GM18520 (cell line): ENCODE measurements around the gene M1AP.

Experiments used
- ATAC-seq: cut with Tn5 transposase; IDR thresholded peaks from one replicate; pipeline ENCODE4 v1.9.1; 2021; ENCODE audit not compliant: unreplicated experiment

M1AP gene

GRCh38 chr2:74599676-74600075 lies 48.5 kb downstream of the M1AP start:
- no peak for ATAC-seq

- ATAC-seq, result no peak
Observed at GRCh38 chr2:74597410-74597809, 50.7 kb downstream of the M1AP start.

GRCh38 chr2:74596584-74596983 lies 51.5 kb downstream of the M1AP start:
- no peak for ATAC-seq

- no peak for ATAC-seq
Observed at GRCh38 chr2:74593826-74594772, 54.0 kb downstream of the M1AP start.

GRCh38 chr2:74588664-74589063 lies 59.5 kb downstream of the M1AP start:
- ATAC-seq, result no peak

- peak; percentile 39 for ATAC-seq
Observed at GRCh38 chr2:74587664-74588277, 60.4 kb downstream of the M1AP start.

- ATAC-seq, result no peak
Observed at GRCh38 chr2:74585406-74586185, 62.5 kb downstream of the M1AP start.

- peak; percentile 58 for ATAC-seq
Observed at GRCh38 chr2:74584088-74584645, 64.0 kb downstream of the M1AP start.

GRCh38 chr2:74583504-74583903 lies 64.6 kb downstream of the M1AP start:
- ATAC-seq, result no peak

GRCh38 chr2:74582184-74582583 lies 65.9 kb downstream of the M1AP start:
- ATAC-seq, result no peak

GRCh38 chr2:74581463-74581862 lies 66.7 kb downstream of the M1AP start:
- ATAC-seq, result no peak

- peak; percentile 37 for ATAC-seq
Observed at GRCh38 chr2:74578408-74578807, 69.7 kb downstream of the M1AP start.

GRCh38 chr2:74577448-74577847 lies 70.7 kb downstream of the M1AP start:
- ATAC-seq, result peak; percentile 48

- no peak for ATAC-seq
Observed at GRCh38 chr2:74576863-74577229, 71.3 kb downstream of the M1AP start.

- no peak for ATAC-seq
Observed at GRCh38 chr2:74576211-74576862, 71.8 kb downstream of the M1AP start.

- no peak for ATAC-seq
Observed at GRCh38 chr2:74575320-74575719, 72.8 kb downstream of the M1AP start.

- no peak for ATAC-seq
Observed at GRCh38 chr2:74573747-74574562, 74.2 kb downstream of the M1AP start.

- no peak for ATAC-seq
Observed at GRCh38 chr2:74572178-74572925, 75.8 kb downstream of the M1AP start.

GRCh38 chr2:74571058-74571457 lies 77.1 kb downstream of the M1AP start:
- ATAC-seq, result peak; percentile 88
